H1 (cell line): ENCODE measurements around the gene ATPAF1. TPM values are rescaled to one million over a fixed set of nuclear protein-coding genes. Genes with fewer than 3 reads are reported as not detected.

Experiments
- CTCF ChIA-PET: fragments of 300-600 bp; sonication (Branson Sonifier 250); formaldehyde crosslinking; loops from one replicate; lab custom pipeline; 2021; ENCODE audit not compliant: partially characterized antibody; lab: Charles Lee
- POLR2A ChIA-PET: fragments of 300-600 bp; sonication (Branson Sonifier 250); formaldehyde crosslinking; loops from one replicate; lab custom pipeline; 2021; ENCODE audit warnings: inconsistent platforms; ENCODE audit not compliant: partially characterized antibody; lab: Charles Lee
- DNase-seq, 2 experiments: peaks; one replicate each; pipeline versions ENCODE4 v3.0.0 to v3.0.0-alpha.2; 2010 to 2022; ENCODE audit warnings: low spot score in 2 of 2, low read depth in 1 of 2, mixed read lengths in 1 of 2
- FAIRE-seq: peaks from 2 replicates; lab custom pipeline; 2011; peaks lifted over from hg19 to GRCh38; lab: Jason Lieb, UNC
- H2AFZ ChIP-seq: 2 replicates; pipeline ENCODE4 v1.8.1; 2012; ENCODE audit warnings: low read length, inconsistent platforms
- H2AK5ac ChIP-seq: 2 replicates; pipeline ENCODE4 v1.6.1; 2013; ENCODE audit warnings: low read depth, low read length
- H2BK120ac ChIP-seq: replicated peaks from 2 replicates; pipeline ENCODE3; 2013; ENCODE audit warnings: low read depth, low read length, inconsistent platforms
- H2BK12ac ChIP-seq: 2 replicates; pipeline ENCODE4 v1.6.1; 2013; ENCODE audit warnings: low read depth, low read length
- H2BK15ac ChIP-seq: 2 replicates; pipeline ENCODE4 v1.6.1; 2013; ENCODE audit warnings: low read length
- H2BK20ac ChIP-seq: 2 replicates; pipeline ENCODE4 v1.6.1; 2013; ENCODE audit warnings: low read length
- H2BK5ac ChIP-seq: 2 replicates; pipeline ENCODE4 v1.6.1; 2013; ENCODE audit warnings: low read depth, low read length
- H3K14ac ChIP-seq: 2 replicates; pipeline ENCODE4 v1.6.1; 2013; ENCODE audit warnings: inconsistent platforms; ENCODE audit not compliant: insufficient read length
- H3K18ac ChIP-seq: 2 replicates; pipeline ENCODE4 v1.6.1; 2013; ENCODE audit warnings: low read length; ENCODE audit errors: extremely low read depth
- H3K23ac ChIP-seq: 2 replicates; pipeline ENCODE4 v1.6.1; 2013; ENCODE audit warnings: inconsistent platforms; ENCODE audit not compliant: insufficient read length
- H3K23me2 ChIP-seq: 2 replicates; pipeline ENCODE4 v1.6.1; 2013; ENCODE audit warnings: low read depth, low read length
- H3K27ac ChIP-seq: 2 replicates; pipeline ENCODE4 v1.6.1; 2011; ENCODE audit warnings: low read depth, low read length, inconsistent platforms
- H3K27me3 ChIP-seq, 4 experiments: replicated peaks in 1 of 4; 1 replicate in 1 of 4; 2 replicates in 3 of 4; pipeline versions ENCODE4 v1.6.1 to v1.8.1; 2011 to 2013; ENCODE audit warnings: low read length in 3 of 4, mild to moderate bottlenecking in 3 of 4, inconsistent platforms in 2 of 4, mixed read lengths in 2 of 4, moderate library complexity in 1 of 4; ENCODE audit not compliant: control insufficient read depth in 3 of 4, insufficient read depth in 3 of 4; ENCODE audit errors: extremely low read depth in 1 of 4
- H3K36me3 ChIP-seq, 4 experiments: 2 replicates each; pipeline versions ENCODE4 v1.6.1 to v1.8.1; 2011 to 2013; ENCODE audit warnings: mild to moderate bottlenecking in 4 of 4, low read length in 3 of 4, moderate library complexity in 2 of 4, control low read depth in 1 of 4, inconsistent platforms in 1 of 4; ENCODE audit not compliant: insufficient read depth in 4 of 4, control insufficient read depth in 2 of 4
- H3K4ac ChIP-seq: replicated peaks from 2 replicates; pipeline ENCODE3; 2013; ENCODE audit warnings: low read length, low read depth, mixed read lengths, inconsistent platforms; ENCODE audit not compliant: insufficient read length
- H3K4me1 ChIP-seq, 4 experiments: replicated peaks in 1 of 4; 1 replicate in 1 of 4; 2 replicates in 3 of 4; pipeline versions ENCODE4 v1.6.1 to v1.8.1; 2011 to 2013; ENCODE audit warnings: low read length in 3 of 4, inconsistent platforms in 2 of 4, mixed read lengths in 1 of 4; ENCODE audit not compliant: insufficient read depth in 4 of 4, control insufficient read depth in 3 of 4
- H3K4me2 ChIP-seq, 2 experiments: 2 replicates each; pipeline versions ENCODE4 v1.6.1 to v1.8.1; 2011 to 2013; ENCODE audit warnings: low read depth in 2 of 2, low read length in 2 of 2, control low read depth in 1 of 2, inconsistent platforms in 1 of 2, mild to moderate bottlenecking in 1 of 2; ENCODE audit not compliant: insufficient read depth in 1 of 2
- H3K4me3 ChIP-seq, 4 experiments: fragments of 200-600, 300-600 bp in 1 of 4; sonication (generic), shearing (Covaris generic), sonication (Bioruptor Twin) in 1 of 4; 2 replicates each; pipeline versions ENCODE4 v1.5.1 to v1.8.1; 2011 to 2016; ENCODE audit warnings: low read length in 4 of 4, low read depth in 3 of 4, control low read depth in 2 of 4, inconsistent platforms in 2 of 4, mild to moderate bottlenecking in 2 of 4, mixed read lengths in 1 of 4, moderate library complexity in 1 of 4; ENCODE audit not compliant: insufficient read depth in 2 of 4; ENCODE audit errors: extremely low read depth in 1 of 4
- H3K56ac ChIP-seq: replicated peaks from 2 replicates; pipeline ENCODE3; 2013; ENCODE audit warnings: low read depth, mild to moderate bottlenecking, mixed read lengths, low read length, inconsistent platforms; ENCODE audit not compliant: insufficient read length
- H3K79me1 ChIP-seq: 2 replicates; pipeline ENCODE4 v1.6.1; 2013; ENCODE audit warnings: low read depth, low read length, control low read depth
- H3K79me2 ChIP-seq, 2 experiments: 2 replicates each; pipeline versions ENCODE4 v1.6.1 to v1.8.1; 2012 to 2013; ENCODE audit warnings: low read length in 2 of 2, mild to moderate bottlenecking in 2 of 2, inconsistent platforms in 1 of 2; ENCODE audit not compliant: insufficient read depth in 2 of 2, control insufficient read depth in 1 of 2
- H3K9ac ChIP-seq, 4 experiments: replicated peaks in 1 of 4; 1 replicate in 1 of 4; 2 replicates in 3 of 4; pipeline versions ENCODE4 v1.6.1 to v1.8.1; 2011 to 2013; ENCODE audit warnings: low read depth in 3 of 4, low read length in 3 of 4, control low read depth in 2 of 4, mild to moderate bottlenecking in 2 of 4, moderate library complexity in 2 of 4, inconsistent platforms in 1 of 4; ENCODE audit errors: extremely low read depth in 1 of 4
- H3K9me3 ChIP-seq, 2 experiments: 2 replicates each; pipeline versions ENCODE4 v1.6.1 to v1.8.1; 2012 to 2013; ENCODE audit warnings: mild to moderate bottlenecking in 2 of 2, moderate library complexity in 2 of 2, control low read depth in 1 of 2, inconsistent platforms in 1 of 2, low read depth in 1 of 2, low read length in 1 of 2, mixed read lengths in 1 of 2; ENCODE audit not compliant: insufficient read depth in 2 of 2
- H4K20me1 ChIP-seq, 2 experiments: replicated peaks in 1 of 2; 2 replicates each; pipeline versions ENCODE3 to v1.8.1; 2011 to 2013; ENCODE audit warnings: inconsistent platforms in 2 of 2, low read length in 2 of 2, mild to moderate bottlenecking in 1 of 2; ENCODE audit not compliant: insufficient read depth in 2 of 2, control insufficient read depth in 1 of 2
- H4K5ac ChIP-seq: 2 replicates; pipeline ENCODE4 v1.6.1; 2013; ENCODE audit warnings: low read length, low read depth, mixed read lengths, inconsistent platforms; ENCODE audit not compliant: insufficient read length
- H4K8ac ChIP-seq: 2 replicates; pipeline ENCODE4 v1.8.0; 2013; ENCODE audit warnings: mild to moderate bottlenecking, moderate library complexity, low read length, inconsistent platforms; ENCODE audit not compliant: insufficient read depth; ENCODE audit errors: extremely low read depth
- H4K91ac ChIP-seq: replicated peaks from 2 replicates; pipeline ENCODE3; 2013; ENCODE audit warnings: low read length, mixed read lengths, inconsistent platforms; ENCODE audit not compliant: insufficient read length
- CHD1 ChIP-seq: IDR thresholded peaks from 2 replicates; pipeline ENCODE4 v1.6.1; 2012; ENCODE audit warnings: low read depth, low read length, improper control_type of control experiment
- NRF1 ChIP-seq: IDR thresholded peaks from 2 replicates; pipeline ENCODE4 v1.6.1; 2011; ENCODE audit warnings: mild to moderate bottlenecking, low read depth, low read length, improper control_type of control experiment
- RFX5 ChIP-seq: IDR thresholded peaks from 2 replicates; pipeline ENCODE4 v1.6.1; 2011; ENCODE audit warnings: low read depth, low read length, improper control_type of control experiment, borderline replicate concordance
- SAP30 ChIP-seq: fragments of 300-600 bp; sonication (generic); IDR thresholded peaks from 2 replicates; pipeline ENCODE4 v1.7.1; 2012; ENCODE audit warnings: low read length, moderate library complexity, mild to moderate bottlenecking, inconsistent platforms; ENCODE audit not compliant: insufficient read depth, insufficient replicate concordance
- WGBS, 2 experiments: shearing (Covaris generic) in 1 of 2; methylation state at CpG; one replicate each; pipeline versions ENCODE4 v1.1.6 to v1.1.7; 2013 to 2015; ENCODE audit warnings: low lambda C conversion rate in 2 of 2, mixed read lengths in 2 of 2, inconsistent platforms in 1 of 2, low coverage in 1 of 2, missing lambda C conversion rate in 1 of 2; ENCODE audit not compliant: insufficient replicate concordance in 2 of 2, insufficient coverage in 1 of 2, insufficient read length in 1 of 2; ENCODE audit errors: extremely low coverage in 1 of 2, missing lambda C conversion rate in 1 of 2; 5-methylcytosine and 5-hydroxymethylcytosine counted together
- polyA plus RNA-seq, 7 experiments: library from polyadenylated mRNA; depleted of rRNA in 3 of 7; stranded (reverse) in 5 of 7; unstranded in 2 of 7; fragments of >200 nt in 5 of 7; fragments of 200-250 nt in 2 of 7; gene quantifications; 1 replicate in 5 of 7; 2 replicates in 1 of 7; 4 replicates in 1 of 7; pipeline versions ENCODE4 v1.2.1 to v1.2.3, GENCODE V29; 2011 to 2013; ENCODE audit warnings: missing spikeins in 2 of 7, mixed read lengths in 2 of 7
- total RNA-seq: library from RNA; stranded (reverse); fragmentation: NEBNext Ultra II Directional; extraction: Animal tissue kit (Norgen Biotek cat#: 25700); gene quantifications from 2 replicates; pipeline ENCODE4 v1.2.1, GENCODE V29; 2021

Gene ATPAF1
- total and polyA plus RNA-seq, 2 of the 8 experiments (the other 6 are each of a cell fraction or from before 2014, with no cell fraction given), result 46.7 to 55.9 TPM

DNA sequence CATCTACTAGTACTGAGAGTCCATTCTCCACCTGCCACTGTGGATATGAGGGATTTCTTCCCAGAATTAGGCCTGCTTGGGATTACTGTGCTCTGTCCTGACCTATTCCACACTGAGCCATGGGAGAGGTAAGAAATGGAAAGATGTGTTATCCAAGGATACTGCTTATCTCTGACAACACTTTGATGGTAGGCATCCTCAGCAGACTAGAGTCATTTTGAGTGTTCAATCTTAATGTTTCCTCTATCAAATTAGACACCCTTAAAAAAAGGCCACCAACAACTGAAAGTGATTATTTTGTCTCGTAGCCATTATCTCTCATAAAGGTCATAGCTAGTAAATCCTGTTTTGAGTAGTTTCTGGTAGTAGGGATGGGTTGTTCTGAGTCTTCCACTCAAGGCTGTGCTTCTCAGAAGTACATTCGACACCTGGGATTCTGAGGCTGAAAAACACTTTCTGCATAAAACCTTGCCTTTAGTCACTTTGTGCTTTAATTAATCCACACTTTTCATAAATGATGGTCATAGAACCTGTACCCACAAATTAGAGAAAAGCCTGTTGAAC lies 8.8 kb downstream of the ATPAF1 start:
- FAIRE-seq, result no peak
- Histone ChIP-seq H3K27me3 (no peaks in the 10 kb centered on the region), H4K8ac (no peak overlapping the region), H3K23me2 (no peaks in the 10 kb centered on the region), H3K4me2 (no peak overlapping the region), H4K20me1 (no peaks in the 10 kb centered on the region), H2BK12ac (no peak overlapping the region), H3K56ac (no peak overlapping the region), H2AK5ac (no peak overlapping the region), H3K27ac (no peak overlapping the region), H3K14ac (no peak overlapping the region), H2AFZ (no peak overlapping the region), H2BK120ac (no peak overlapping the region), H4K5ac (no peak overlapping the region), H3K18ac (no peak overlapping the region), H4K91ac (no peak overlapping the region), H3K4me3 (no peak overlapping the region), H2BK20ac (no peak overlapping the region), H3K79me1 (no peaks in the 10 kb centered on the region), H3K79me2 (no peaks in the 10 kb centered on the region), H3K9me3 (no peaks in the 10 kb centered on the region), H3K9ac (no peak overlapping the region), H2BK5ac (no peak overlapping the region), H2BK15ac (no peak overlapping the region), H3K36me3 (peaks cover 0 to 44% (median 10%) of the 10 kb centered on the region in 4 experiments; a peak in 5 of 8 replicates), H3K4me1 (no peaks in the 10 kb centered on the region), H3K4ac (no peak overlapping the region), H3K23ac (no peak overlapping the region)
- 91% methylated on average over 2 of the region's 2 CpGs; no CpG with 5 or more reads in 1 of the 2 experiments for WGBS, 2 experiments
- POLR2A ChIA-PET, result interaction anchor here (1.0 kb wide), 2 partner anchors 22 to 26 kb away, joined by 3 to 4 read pairs; no protein-coding TSS in a partner anchor
- CTCF ChIA-PET, result interaction anchor here (0.8 to 1.6 kb wide), 3 partner anchors 37 to 119 kb away, joined by 3 to 6 read pairs (median 4); no protein-coding TSS in a partner anchor
- no peak for DNase-seq
- TF ChIP-seq RFX5 (no peak), CHD1 (no peak), NRF1 (no peak), SAP30 (no peak)
